ENCODE measurements around the gene CCDC6. TPM values are rescaled to one million over a fixed set of nuclear protein-coding genes. Genes with fewer than 3 reads are reported as not detected.
A peak's percentile ranks its signal among the peaks of the same experiment; 100 is the strongest.

The CCDC6 gene
- total RNA-seq, 6 donors from 2014 or later: 42.5 to 118 (median 51.5) TPM

DNA sequence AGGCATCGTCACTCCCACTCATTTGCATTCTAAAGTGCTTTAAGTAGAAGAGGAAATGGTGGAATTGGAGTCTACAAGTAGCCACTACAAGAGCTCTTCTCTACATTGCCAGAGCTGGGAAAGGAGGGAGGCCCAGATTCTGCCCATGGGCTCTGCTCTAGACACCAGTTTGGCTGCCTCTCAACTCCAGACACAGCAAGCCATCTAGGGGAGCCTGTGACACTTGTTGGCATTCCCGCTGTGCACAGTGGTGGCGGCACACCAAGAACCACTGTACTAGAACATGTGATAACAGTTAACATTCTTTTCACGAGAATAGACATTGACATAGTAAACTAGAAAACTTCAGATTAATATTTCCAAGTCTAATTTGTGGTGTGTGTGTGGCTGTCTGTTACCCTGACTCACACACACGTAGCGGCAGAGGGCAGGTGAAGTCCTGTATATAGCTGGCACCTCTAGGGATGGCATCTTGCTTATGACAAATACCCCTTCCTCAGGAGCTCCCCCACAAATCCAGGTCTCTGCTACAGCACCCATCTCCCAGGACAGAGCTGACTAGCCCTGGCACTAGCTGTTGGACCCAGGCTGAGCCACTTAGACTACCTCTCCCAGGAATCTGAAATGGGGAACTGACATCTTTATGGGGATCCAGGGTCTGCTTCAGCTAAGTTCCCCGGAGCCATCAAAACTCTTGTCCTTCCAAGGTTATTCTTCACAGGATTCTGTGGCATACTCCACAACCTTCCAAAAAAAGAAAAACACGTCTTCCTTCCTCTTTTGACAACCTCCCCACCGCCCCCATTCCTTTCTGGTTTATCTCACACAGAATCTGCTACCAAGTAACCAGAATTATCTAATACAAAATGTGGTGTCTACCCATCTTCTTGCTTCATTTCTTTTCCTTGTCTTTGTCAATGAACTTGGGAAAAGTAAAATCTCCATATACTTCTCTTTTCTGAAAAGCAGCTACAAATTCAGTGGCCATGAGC is 98.4 kb downstream of the CCDC6 start:
- peak; percentile 24 to 88 for ATAC-seq (ENCODE audit: low FRiP score in 2 of 2)

GRCh38 chr10:59805014-59805413 is 101.3 kb downstream of the CCDC6 start:
- no peaks in the 10 kb centered on the region for H3K27me3 ChIP-seq
- no peak for TF ChIP-seq POLR2A (IDR thresholded peaks at IDR 0.05)
- TF ChIP-seq, protein P1, sequence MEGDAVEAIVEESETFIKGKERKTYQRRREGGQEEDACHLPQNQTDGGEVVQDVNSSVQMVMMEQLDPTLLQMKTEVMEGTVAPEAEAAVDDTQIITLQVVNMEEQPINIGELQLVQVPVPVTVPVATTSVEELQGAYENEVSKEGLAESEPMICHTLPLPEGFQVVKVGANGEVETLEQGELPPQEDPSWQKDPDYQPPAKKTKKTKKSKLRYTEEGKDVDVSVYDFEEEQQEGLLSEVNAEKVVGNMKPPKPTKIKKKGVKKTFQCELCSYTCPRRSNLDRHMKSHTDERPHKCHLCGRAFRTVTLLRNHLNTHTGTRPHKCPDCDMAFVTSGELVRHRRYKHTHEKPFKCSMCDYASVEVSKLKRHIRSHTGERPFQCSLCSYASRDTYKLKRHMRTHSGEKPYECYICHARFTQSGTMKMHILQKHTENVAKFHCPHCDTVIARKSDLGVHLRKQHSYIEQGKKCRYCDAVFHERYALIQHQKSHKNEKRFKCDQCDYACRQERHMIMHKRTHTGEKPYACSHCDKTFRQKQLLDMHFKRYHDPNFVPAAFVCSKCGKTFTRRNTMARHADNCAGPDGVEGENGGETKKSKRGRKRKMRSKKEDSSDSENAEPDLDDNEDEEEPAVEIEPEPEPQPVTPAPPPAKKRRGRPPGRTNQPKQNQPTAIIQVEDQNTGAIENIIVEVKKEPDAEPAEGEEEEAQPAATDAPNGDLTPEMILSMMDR (IDR thresholded peaks at IDR 0.05): peak in 5 of 6 experiments; percentile 14 to 50 (median 26)
- no peak overlapping the region for H3K4me3 ChIP-seq
- no peak overlapping the region for H3K27ac ChIP-seq
- 85 to 86% methylated on average over 6 of the region's 6 CpGs for WGBS, 2 donors
- H3K4me1 ChIP-seq: peaks cover 4 to 14% (median 10%) of the 10 kb centered on the region in 4 donors
- H3K9me3 ChIP-seq: no peaks in the 10 kb centered on the region
- ATAC-seq (ENCODE audit: low FRiP score in 2 of 2) (no peak), DNase-seq (peak in 1 of 2 donors; percentile 45)
- H3K36me3 ChIP-seq: peaks cover 17 to 77% (median 38%) of the 10 kb centered on the region in 4 donors

More for the DNA sequence above, 98.4 kb downstream of the CCDC6 start:
- Histone ChIP-seq H3K4me1 (peaks cover 0 to 14% (median 7%) of the 10 kb centered on the region in 4 donors), H3K27ac (peak overlapping the region in 1 of 4 donors; percentile 8), H3K27me3 (no peaks in the 10 kb centered on the region), H3K9me3 (no peaks in the 10 kb centered on the region), H3K36me3 (peaks cover 27 to 94% (median 51%) of the 10 kb centered on the region in 4 donors), H3K4me3 (no peak overlapping the region)
- peak in 1 of 2 donors; percentile 79 for DNase-seq
- 63 to 72% methylated on average over 7 to 9 of the region's 9 CpGs for WGBS, 2 donors
- TF ChIP-seq, protein P1 (IDR thresholded peaks at IDR 0.05): no peak
- TF ChIP-seq EP300 (IDR thresholded peaks at IDR 0.05) (no peak), POLR2AphosphoS5 (IDR thresholded peaks at IDR 0.05) (no peak), POLR2A (IDR thresholded peaks at IDR 0.05) (no peak)

GRCh38 chr10:59804220-59804619 is 102.1 kb downstream of the CCDC6 start:
- no peak for TF ChIP-seq POLR2AphosphoS5 (IDR thresholded peaks at IDR 0.05)
- no peak for TF ChIP-seq POLR2A (IDR thresholded peaks at IDR 0.05)
- no peak for TF ChIP-seq EP300 (IDR thresholded peaks at IDR 0.05)
- TF ChIP-seq, protein P1 (IDR thresholded peaks at IDR 0.05): no peak
- no peaks in the 10 kb centered on the region for H3K9me3 ChIP-seq
- 94% methylated on average over 4 of the region's 4 CpGs for WGBS, 2 donors
- H3K27me3 ChIP-seq: no peaks in the 10 kb centered on the region
- H3K27ac ChIP-seq: no peak overlapping the region
- ATAC-seq (ENCODE audit: low FRiP score in 2 of 2) (no peak), DNase-seq (no peak)
- H3K4me1 ChIP-seq: peaks cover 4 to 14% (median 10%) of the 10 kb centered on the region in 4 donors
- H3K36me3 ChIP-seq: peaks cover 11 to 72% (median 39%) of the 10 kb centered on the region in 4 donors
- H3K4me3 ChIP-seq: no peak overlapping the region

DNA sequence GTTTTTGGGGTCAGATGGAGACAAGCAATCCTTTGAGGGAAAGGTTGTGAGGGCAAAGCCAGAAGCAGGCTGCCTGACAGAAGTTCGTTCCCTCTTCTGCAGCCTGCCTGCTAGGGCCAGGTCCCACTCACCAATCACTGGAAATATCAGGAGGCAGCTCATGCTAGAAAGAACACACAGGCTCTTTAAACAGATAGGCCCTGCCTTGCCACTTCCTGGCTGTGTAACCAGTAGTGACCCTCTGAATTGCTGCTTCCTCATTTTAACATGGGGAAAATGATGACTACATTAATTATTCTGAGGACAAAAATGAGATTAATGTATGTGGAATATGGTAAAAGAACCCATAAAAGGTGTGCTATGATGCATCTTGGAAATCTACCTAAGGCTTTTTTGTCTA is 102.6 kb downstream of the CCDC6 start:
- Histone ChIP-seq H3K27ac (no peak overlapping the region), H3K9me3 (no peaks in the 10 kb centered on the region), H3K27me3 (no peaks in the 10 kb centered on the region), H3K4me3 (no peak overlapping the region), H3K36me3 (peaks cover 11 to 73% (median 39%) of the 10 kb centered on the region in 4 donors), H3K4me1 (peaks cover 4 to 11% (median 7%) of the 10 kb centered on the region in 4 donors)
- ATAC-seq (ENCODE audit: low FRiP score in 2 of 2) (no peak), DNase-seq (peak in 1 of 2 donors; percentile 28)
- WGBS, 2 donors: 61 to 78% methylated on average over 1 of the region's 1 CpG
- TF ChIP-seq EP300 (IDR thresholded peaks at IDR 0.05) (no peak), POLR2AphosphoS5 (IDR thresholded peaks at IDR 0.05) (no peak), POLR2A (IDR thresholded peaks at IDR 0.05) (no peak)
- TF ChIP-seq, protein P1 (IDR thresholded peaks at IDR 0.05): no peak
